OCI-M2 (cell line): ENCODE data around the gene SOX10.
"Not testable (repeated sequence)": the region's sequence is repeated elsewhere in the genome, so short reads cannot be mapped to it uniquely, and the experiment has no call there.

Experiments
- DNase-seq: peaks from one replicate; lab custom pipeline; 2025; ENCODE audit not compliant: unreplicated experiment; lab: John Stamatoyannopoulos, UW

SOX10 gene

DNA sequence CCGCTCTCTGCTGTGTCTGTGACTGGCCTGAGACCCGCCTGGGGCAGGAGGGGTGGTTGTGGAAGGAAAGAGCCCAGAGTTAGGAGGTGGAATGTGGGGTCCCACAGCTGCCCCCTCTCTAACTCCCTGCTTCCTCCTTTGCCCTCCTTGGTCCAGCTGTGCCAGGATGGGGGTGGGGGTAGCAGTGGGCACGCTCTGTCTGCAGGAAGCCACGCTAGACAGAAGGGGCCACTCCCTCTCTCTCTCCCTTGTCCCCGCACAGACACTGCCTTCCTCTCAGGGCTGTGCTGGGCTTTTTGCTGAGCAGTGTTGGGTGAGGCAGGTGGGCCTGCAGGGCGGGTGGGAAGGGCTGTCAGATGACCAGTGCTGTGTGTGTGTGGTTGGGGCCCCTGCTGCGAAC lies 2.0 kb upstream of the SOX10 start:
- no peak for DNase-seq

GRCh38 chr22:37985751-37986281 lies 1.5 kb upstream of the SOX10 start:
- no peak for DNase-seq

DNA sequence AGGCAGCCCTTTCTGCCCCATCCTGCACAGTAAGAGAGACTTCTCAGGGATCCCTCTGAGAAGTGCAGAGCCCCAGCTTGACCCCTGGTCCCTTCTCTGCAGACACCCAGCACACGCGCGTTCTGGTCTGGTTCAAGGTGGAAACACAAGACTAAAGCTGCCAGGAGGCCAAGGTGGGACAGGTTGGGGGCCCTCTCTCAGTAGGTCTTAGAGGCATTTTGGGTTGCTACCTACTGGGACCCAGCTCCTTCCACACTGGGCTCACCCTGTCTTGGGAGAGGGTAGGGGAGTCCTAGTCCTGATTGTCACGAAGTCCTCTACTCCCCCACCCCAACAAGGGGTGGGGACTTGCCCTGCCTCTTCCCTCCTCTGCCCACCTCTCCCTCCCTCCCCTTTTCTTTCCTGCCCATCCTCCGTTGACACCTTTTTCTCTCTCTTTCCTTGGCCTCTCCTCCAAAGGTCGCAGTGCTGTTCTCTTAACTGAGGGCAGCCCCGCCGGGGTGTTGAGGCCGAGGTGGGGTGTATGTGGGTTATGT lies 763 bp upstream of the SOX10 start:
- no peak for DNase-seq

DNA sequence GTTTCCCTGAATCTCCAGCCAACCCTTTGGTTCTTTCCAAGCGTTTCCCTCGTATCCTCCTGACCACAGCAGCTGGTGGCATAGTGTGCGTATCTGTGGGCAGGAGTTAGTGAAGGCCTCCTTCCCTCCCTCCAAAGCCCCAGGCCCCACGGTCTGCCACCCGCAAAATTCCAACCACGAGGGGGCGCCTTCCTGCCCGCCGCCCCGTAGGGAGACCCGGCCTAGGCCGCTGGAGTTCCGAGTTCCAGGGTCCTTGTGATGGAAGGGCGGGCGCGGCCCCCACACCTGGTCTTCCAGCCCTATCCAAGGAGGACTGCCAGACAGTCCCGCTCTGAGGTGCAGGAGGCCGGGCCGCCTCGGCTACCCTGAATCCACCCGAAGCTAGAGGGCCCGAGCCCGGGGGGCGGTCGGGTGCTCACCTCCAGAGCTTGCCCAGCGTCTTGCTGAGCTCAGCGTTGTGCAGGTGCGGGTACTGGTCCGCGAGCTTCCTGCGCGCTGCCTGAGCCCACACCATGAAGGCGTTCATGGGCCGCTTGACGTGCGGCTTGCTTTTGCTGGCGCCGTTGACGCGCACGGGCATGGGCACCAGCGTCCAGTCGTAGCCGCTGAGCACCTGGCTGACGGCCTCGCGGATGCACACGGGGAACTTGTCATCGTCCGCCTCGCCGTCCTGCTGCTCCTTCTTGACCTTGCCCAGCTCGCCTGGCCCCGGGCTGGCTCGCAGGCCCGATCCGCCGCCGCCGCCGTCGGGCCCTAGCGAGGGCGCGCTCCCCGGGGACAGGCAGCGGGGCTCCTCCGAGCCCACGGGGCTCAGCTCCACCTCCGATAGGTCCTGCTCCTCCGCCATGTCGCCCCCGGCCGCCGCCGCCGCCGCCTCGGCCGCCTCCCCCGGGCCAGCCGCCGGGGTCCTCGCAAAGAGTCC lies 1.2 kb downstream of the SOX10 start:
- no peak for DNase-seq

DNA sequence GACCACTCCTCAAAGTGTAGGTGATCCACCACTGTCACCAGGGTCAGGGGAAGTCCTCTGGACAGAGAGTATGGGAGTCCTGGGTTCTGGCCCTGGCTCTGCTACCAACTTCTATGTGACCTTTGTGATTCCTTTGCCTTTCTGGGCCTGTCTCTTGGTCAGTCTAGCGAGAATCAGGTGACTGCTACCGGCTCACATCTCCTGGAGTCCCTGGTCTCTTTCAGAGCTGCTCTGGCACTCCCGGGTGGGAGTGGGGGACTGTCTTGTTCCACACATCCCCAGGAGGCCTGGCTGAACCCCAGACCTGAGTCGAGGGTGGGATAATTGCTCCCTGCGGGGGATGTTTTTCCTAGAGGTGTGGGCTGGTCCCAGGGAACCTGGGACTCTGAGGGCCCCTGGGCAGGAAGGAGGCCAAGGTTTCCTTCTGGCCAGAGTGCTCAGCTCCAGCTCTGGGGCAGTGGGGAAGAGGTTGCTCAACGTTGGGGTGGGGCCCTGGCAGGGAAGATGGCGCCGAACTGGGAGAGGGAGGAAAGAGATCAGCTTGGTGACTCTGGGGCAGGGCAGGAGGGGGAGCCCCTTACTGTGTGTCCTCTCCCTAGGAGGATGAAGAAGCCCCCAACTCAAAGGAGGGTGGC lies 2.1 kb downstream of the SOX10 start:
- DNase-seq = no peak

DNA sequence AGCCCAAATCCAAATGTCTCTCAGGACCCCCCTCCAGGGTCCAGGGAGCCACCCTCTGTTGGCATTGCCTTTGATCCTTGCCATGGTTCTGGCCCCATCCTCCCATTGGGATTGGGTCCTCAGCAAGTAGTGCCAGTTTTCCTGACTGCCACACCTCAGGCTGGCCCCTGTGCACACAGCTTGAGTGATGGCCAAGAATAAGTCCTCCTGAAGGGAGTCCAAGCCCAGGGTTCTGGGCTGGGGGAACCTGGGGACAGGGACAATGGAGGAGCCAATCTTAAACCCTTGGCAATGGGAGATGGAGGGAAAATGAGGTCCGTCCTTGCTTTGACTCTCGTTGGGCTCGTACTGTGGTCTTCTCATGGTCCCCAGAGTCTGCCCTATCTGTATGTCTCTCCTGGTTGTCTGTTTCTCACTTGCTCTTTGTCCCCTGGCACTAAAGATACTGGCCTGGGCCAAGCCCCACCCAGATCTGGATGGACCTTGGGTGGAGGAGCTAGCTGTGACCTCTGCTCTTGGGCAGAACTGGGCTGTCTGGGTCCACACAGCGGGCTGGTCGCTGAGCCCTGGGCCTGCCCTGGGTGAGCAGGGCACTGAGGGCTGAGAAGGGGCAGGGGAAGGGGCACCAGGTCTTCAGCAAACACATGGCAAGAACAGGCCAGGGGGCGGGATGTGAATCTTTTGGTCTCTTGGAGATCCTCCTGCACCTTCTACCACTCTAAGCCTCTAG lies 2.9 kb downstream of the SOX10 start:
- no peak for DNase-seq

DNA sequence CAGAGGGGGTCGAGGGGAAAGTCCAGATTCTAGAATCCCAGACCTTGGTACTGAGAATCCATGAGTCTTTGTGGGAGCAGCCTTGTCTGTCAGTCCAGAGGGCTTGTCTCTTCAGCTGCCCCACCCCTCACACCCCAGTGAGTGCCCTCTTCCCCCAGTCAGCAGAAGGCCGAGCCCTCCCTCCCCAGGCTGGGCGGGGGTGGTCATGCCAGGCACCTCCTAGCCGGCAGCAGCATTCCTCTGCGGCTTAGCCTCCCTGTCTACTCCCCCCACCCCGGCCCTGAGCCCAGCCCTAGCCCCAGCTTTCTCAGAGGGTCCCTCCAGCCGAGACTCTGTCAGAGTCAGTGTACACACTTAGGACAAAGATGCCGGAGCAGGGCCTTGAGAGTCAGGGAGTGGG lies 4.6 kb downstream of the SOX10 start:
- DNase-seq = no peak

DNA sequence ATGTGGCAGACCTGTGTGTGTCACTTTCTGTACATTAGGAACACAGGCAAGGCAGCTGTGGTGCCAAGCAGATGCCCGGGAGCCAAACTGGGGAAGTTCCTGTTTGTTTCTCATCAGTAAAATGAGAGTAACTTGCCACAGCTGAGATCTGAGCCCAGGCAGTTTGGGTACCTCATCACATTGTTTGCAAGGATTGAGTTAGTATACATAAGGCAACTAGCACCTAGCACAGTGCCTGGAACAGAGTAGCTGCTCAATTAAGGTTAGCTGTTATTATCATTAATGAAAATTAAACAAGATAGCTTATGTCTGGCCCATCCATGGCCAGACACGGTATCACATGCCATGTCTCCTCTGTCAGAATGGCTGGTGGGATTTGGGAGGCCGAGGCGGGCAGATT lies 7.8 kb downstream of the SOX10 start:
- no peak for DNase-seq

GRCh38 chr22:37976022-37976421 lies 8.3 kb downstream of the SOX10 start:
- DNase-seq = not testable (repeated sequence)

- DNase-seq = no peak
These were observed 9.2 kb downstream of the SOX10 start for GRCh38 chr22:37975153-37975552.

DNA sequence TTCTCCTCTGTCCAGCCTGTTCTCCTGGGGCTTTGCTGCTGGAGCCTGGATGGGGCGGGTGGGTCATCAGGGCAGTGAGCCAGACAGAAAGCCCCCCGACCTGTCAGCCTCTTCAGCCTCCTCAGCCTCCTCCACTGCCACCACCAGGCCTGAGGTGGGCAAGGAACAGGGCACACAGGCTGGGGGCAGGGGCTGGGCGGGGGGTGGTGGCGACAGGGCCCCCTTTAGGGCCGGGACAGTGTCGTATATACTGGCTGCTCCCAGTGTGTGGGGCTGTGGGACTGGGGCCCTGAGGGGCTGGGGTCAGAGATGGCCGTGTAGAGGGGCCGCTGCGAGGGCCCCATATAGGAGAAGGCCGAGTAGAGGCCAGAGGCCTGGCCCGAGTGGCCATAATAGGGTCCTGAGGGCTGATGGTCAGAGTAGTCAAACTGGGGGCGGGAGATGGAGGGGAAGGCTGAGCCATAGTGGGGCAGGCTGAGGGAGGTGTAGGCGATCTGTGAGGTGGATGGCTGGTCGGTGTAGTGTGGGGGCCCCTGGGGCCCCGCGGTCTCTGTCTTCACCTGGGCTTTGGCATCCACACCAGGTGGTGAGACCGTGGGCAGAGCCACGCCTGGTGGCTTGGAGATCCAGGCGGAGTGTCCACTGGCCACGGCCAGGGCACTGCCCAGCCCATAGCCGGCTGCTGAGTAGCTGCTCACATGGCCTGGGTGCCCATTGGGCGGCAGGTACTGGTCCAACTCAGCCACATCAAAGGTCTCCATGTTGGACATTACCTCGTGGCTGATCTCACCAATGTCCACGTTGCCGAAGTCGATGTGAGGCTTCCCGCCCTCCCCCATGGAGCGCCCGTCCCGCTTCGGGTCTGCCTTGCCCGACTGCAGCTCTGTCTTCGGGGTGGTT lies 10.8 kb downstream of the SOX10 start:
- no peak for DNase-seq

DNA sequence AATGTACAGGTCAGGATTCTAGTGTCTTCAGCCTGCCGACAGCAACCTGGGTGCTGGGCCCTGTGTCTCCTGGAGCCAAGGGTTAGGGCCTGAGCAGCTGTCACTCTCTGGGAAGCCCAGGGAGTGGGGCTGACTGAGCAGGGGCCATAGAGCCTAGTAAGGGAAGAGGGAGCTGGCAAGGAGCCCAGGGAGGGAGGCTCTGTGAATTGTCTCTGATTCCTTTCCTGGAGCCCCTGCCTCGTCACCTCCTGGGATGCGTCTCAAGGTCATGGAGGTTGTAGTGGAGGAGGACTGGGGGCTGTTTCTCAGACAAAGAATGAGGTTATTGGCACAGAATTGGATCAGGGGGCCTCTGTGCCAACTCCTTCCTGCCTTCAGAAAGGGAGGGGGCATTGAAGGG lies 11.8 kb downstream of the SOX10 start:
- no peak for DNase-seq

GRCh38 chr22:37971475-37972434 lies 12.6 kb downstream of the SOX10 start:
- DNase-seq = no peak

DNA sequence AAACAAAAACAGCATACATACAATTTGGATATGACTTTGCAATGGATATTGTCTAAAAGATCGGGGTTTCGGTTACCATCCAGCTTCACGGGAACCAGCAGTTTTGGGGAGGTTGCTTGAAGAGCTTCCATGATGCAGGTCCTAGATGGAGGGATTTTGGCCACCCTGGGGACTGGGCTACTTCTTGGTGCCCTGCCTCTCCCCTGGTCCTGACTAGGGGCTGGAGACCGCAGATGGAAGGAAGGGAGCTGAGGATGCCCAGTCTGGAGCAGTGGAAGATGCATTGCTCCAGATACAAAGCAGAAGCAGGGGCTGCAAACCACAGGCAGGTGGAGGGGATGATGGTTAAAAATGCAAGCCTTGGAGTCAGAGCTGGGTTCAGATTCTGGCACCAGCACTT lies 13.5 kb downstream of the SOX10 start:
- DNase-seq = no peak

- DNase-seq = no peak
These were observed 15.7 kb downstream of the SOX10 start for GRCh38 chr22:37968452-37969251.

- DNase-seq = no peak
These were observed 16.5 kb downstream of the SOX10 start for GRCh38 chr22:37967637-37968451.

GRCh38 chr22:37967147-37967546 lies 17.2 kb downstream of the SOX10 start:
- DNase-seq = no peak
